Measurements from ENCODE around the gene INHA.
A peak's percentile ranks its signal among the peaks of the same experiment; 100 is the strongest.

Gene INHA

DNA sequence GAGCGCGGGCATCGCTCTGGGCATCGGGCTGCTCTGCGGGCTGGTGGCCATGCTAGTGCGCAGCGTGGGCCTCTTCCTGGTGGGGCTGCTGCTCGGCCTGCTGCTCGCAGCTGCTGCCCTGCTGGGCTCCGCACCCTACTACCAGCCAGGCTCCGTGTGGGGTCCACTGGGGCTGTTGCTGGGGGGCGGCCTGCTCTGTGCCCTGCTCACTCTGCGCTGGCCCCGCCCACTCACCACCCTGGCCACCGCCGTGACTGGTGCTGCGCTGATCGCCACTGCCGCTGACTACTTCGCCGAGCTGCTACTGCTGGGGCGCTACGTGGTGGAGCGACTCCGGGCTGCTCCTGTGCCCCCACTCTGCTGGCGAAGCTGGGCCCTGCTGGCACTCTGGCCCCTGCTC, 24.5 kb upstream of the INHA start:
- DNase-seq (ENCODE audit: low read depth in 2 of 2) = no peak
- TF ChIP-seq, protein P1, sequence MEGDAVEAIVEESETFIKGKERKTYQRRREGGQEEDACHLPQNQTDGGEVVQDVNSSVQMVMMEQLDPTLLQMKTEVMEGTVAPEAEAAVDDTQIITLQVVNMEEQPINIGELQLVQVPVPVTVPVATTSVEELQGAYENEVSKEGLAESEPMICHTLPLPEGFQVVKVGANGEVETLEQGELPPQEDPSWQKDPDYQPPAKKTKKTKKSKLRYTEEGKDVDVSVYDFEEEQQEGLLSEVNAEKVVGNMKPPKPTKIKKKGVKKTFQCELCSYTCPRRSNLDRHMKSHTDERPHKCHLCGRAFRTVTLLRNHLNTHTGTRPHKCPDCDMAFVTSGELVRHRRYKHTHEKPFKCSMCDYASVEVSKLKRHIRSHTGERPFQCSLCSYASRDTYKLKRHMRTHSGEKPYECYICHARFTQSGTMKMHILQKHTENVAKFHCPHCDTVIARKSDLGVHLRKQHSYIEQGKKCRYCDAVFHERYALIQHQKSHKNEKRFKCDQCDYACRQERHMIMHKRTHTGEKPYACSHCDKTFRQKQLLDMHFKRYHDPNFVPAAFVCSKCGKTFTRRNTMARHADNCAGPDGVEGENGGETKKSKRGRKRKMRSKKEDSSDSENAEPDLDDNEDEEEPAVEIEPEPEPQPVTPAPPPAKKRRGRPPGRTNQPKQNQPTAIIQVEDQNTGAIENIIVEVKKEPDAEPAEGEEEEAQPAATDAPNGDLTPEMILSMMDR (IDR thresholded peaks at IDR 0.05; ENCODE audit: low read depth, low read length) = no peak
- no peak overlapping the region for H3K4me3 ChIP-seq (replicated peaks in 1 of 2; ENCODE audit: low read depth in 2 of 2, low read length in 2 of 2)

DNA sequence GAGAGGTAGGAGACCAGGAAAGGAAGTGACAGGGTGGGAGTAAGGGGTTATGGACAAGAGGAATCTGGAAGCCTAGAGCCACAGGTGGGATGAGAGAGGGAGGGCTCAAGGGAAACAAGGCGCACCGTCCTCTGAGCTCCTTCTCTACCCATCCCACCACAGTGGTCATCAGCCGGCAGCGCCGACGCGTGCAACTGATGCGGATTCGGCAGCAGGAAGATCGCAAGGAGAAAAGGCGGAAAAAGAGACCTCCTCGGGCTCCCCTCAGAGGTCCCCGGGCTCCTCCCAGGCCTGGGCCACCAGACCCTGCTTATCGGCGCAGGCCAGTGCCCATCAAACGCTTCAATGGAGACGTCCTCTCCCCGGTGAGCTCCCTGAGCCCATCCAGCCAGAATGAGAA, 23.1 kb upstream of the INHA start:
- no peak for DNase-seq (ENCODE audit: low read depth in 2 of 2)
- TF ChIP-seq, protein P1 (IDR thresholded peaks at IDR 0.05; ENCODE audit: low read depth, low read length) = no peak
- H3K4me3 ChIP-seq (replicated peaks in 1 of 2; ENCODE audit: low read depth in 2 of 2, low read length in 2 of 2) = no peak overlapping the region

DNA sequence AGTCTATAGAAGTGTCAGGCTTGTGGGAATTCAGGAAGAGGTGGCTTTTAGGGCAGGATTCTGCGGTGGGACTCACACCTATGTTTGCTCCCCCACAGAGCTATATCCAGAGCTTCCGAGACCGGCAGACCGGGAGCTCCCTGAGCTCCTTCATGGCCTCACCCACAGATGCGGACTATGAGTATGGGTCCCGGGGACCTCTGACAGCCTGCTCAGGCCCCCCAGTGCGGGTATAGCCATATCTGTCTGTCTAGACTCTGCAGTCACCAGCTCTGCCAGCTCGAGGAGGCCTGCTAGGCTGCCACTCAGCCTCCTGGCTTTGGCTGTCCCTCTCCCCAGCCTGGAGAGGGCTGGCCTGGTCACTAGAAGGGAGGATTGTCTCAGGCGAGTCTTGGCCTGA, 22.5 kb upstream of the INHA start:
- no peak overlapping the region for H3K4me3 ChIP-seq (replicated peaks in 1 of 2; ENCODE audit: low read depth in 2 of 2, low read length in 2 of 2)
- TF ChIP-seq, protein P1 (IDR thresholded peaks at IDR 0.05; ENCODE audit: low read depth, low read length) = no peak
- DNase-seq (ENCODE audit: low read depth in 2 of 2) = no peak

DNA sequence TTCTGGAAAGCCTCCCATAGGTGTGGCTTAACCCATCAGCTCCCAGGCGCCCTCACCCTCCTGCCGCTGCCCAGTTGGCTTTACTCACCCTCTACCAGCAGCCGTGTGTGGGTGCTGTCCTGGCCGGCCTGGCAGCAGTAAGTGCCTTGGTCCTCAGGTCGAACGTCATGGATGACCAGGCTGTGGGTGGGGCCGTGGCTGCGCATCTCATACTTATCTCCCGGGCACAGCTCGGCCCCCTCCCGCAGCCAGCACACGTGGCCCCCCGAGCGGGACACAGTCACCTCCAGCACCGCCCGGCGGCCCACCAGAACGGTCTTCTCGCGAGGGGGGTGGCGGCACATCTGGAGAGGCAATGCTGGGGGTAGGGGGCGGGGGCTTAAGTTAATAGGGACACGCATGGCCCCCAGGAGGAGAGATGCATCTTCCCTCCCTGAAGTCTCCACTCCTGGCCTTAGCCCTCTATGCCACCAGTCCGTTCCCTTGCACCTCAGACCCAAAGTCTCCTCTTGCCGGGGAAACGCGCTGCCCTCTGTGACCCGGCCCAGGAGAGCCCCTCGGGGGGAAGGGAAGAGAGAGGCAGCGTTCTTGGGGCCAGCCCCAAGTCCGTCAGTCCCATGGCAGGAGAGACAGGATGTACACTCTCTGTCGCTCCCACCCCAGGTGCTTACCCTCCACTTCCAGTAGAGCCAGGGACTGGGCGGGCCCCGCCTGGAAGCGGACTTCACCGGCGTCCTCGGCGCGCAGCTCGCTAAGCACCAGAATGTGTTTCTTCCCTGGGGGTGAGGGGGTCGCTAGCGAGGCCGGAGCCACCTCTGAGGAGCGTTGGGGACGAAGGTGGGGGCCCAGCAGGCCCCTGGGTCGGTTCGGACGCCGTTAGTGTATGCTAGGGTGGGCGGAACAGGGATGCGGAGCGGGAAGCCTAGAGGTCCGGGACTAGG, 20.4 kb upstream of the INHA start:
- peak; percentile 5 to 60 for DNase-seq (ENCODE audit: low read depth in 2 of 2)
- H3K4me3 ChIP-seq (replicated peaks in 1 of 2; ENCODE audit: low read depth in 2 of 2, low read length in 2 of 2) = peak overlapping the region; percentile 57 to 69

DNA sequence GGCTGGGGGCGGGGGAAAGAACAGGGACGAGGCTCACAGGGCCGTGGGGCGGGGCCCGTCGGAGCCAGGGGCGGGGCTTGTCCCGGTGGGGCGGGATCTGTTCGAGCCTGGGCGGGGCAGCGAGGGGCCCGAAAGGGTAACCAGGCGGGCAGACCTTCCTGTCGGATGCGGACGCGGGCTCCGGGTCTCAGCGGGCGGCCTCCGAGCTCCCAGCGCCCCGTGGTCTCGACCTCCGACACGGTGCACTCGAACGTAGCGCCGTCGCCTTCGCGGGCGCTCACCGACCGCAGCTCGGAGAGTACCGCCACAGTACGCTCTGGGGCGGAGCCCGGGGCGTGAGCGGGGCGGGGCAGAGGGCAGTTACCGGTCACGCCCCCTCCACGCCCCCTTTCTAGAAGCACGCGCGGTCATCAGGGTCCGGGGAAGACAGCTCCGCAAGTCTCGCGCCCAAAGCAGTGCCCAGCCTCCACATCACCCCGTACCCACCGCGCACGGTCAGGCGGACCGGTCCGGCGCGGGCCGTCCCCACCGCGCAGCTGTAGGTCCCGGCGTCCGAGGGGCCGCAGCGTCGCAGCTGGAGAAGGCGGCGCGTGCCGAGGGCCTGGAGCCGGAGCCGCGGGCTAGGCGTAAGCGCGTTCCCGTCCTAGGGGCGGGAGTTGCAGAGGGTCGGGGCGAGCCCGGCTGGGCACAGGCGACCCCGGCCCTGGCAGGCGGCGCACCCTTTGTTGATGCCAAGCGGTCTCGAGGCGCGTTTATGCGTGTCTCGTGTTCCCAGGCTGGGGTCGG, 19.5 kb upstream of the INHA start:
- TF ChIP-seq, protein P1 (IDR thresholded peaks at IDR 0.05; ENCODE audit: low read depth, low read length) = no peak
- peak overlapping the region; percentile 57 to 69 for H3K4me3 ChIP-seq (replicated peaks in 1 of 2; ENCODE audit: low read depth in 2 of 2, low read length in 2 of 2)
- DNase-seq (ENCODE audit: low read depth in 2 of 2) = peak; percentile 75 to 83

More for the DNA sequence above, 20.4 kb upstream of the INHA start:
- TF ChIP-seq, protein P1 (IDR thresholded peaks at IDR 0.05; ENCODE audit: low read depth, low read length) = no peak

DNA sequence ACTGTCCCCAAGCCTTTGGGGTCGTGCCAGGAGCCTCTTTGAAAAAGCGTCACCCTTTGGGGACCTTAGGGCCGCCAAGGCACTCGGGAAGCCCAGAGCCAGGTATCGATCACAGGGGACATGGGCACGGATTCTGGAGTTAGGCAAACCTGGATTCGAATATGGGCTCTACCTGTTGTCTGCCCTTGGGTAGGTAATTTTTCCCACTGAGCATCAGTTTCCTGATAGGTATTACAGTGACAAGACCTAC, 19.0 kb upstream of the INHA start:
- peak overlapping the region; percentile 57 to 69 for H3K4me3 ChIP-seq (replicated peaks in 1 of 2; ENCODE audit: low read depth in 2 of 2, low read length in 2 of 2)
- TF ChIP-seq, protein P1 (IDR thresholded peaks at IDR 0.05; ENCODE audit: low read depth, low read length) = no peak
- no peak for DNase-seq (ENCODE audit: low read depth in 2 of 2)

All from cardiac fibroblast (primary cell).